Activated T-cell treated with anti-CD3 and anti-CD28 coated beads, Interleukin-2, amount 50 U/mL, for 24 hours (primary cell): ENCODE data around the gene NPPC.
"Not testable (repeated sequence)": the region's sequence is repeated elsewhere in the genome, so short reads cannot be mapped to it uniquely, and the experiment has no call there.

Experiments
- DNase-seq: peaks from one replicate; pipeline ENCODE4 v3.0.0-alpha.2; 2020
- H3K27ac Mint-ChIP-seq: 2 replicates; pipeline ENCODE4 v1.8.0; 2020; ENCODE audit warnings: mild to moderate bottlenecking, mixed read lengths
- H3K27me3 Mint-ChIP-seq: 2 replicates; pipeline ENCODE4 v1.8.0; 2020; ENCODE audit warnings: mixed read lengths
- H3K36me3 Mint-ChIP-seq: 2 replicates; pipeline ENCODE4 v1.8.0; 2020; ENCODE audit warnings: low read depth, mixed read lengths
- H3K4me1 Mint-ChIP-seq: 2 replicates; pipeline ENCODE4 v1.8.0; 2020; ENCODE audit warnings: low read depth, mixed read lengths
- H3K4me3 Mint-ChIP-seq: 2 replicates; pipeline ENCODE4 v1.8.0; 2020; ENCODE audit warnings: mild to moderate bottlenecking, moderate library complexity, mixed read lengths
- H3K9me3 Mint-ChIP-seq: 2 replicates; pipeline ENCODE4 v1.8.0; 2020; ENCODE audit warnings: mixed read lengths

The NPPC gene

GRCh38 chr2:231926180-231926741 lies at the start of gene NPPC:
Gene NPPC, minus strand, starts transcription at chr2:231926396. Its CDS starts 147 bp downstream, at chr2:231926249.
- peak; percentile 84 for DNase-seq
- H3K9me3 Mint-ChIP-seq = no peaks in the 10 kb centered on the region
- peaks cover 11% of the 10 kb centered on the region for H3K4me1 Mint-ChIP-seq
- H3K27me3 Mint-ChIP-seq = peaks cover 65% of the 10 kb centered on the region
- H3K36me3 Mint-ChIP-seq = no peaks in the 10 kb centered on the region
- peak within 1 kb of the TSS; percentile 73 for H3K4me3 Mint-ChIP-seq
- H3K27ac Mint-ChIP-seq = no peak within 1 kb of the TSS

DNA sequence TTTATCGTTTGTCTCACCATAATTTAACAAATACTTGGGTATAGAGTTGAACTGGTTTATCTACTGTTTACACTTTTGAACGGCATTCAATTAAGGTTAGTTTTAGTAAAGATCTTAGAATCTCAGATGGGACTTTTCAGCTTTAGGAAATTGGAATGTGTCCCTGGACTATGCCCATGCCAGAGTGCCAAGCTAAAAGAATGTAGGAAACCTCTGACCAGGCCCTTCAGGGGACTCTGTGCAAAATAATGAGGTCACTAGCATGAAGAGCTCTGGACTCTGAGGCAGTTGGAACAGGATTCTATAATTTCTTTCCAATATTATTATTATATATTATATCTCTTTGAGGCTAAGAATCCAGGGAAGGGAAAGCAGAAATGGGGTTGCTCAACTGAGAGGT lies 48.8 kb upstream of the NPPC start:
- Mint-ChIP-seq H3K27me3 (no peaks in the 10 kb centered on the region), H3K4me3 (no peak overlapping the region), H3K4me1 (peaks cover 12% of the 10 kb centered on the region), H3K36me3 (peaks cover 25% of the 10 kb centered on the region), H3K27ac (no peak overlapping the region), H3K9me3 (no peaks in the 10 kb centered on the region)
- DNase-seq = no peak

GRCh38 chr2:231970461-231970860 lies 44.3 kb upstream of the NPPC start:
- peaks cover 4% of the 10 kb centered on the region for H3K9me3 Mint-ChIP-seq
- H3K27me3 Mint-ChIP-seq = no peaks in the 10 kb centered on the region
- H3K36me3 Mint-ChIP-seq = peaks cover 33% of the 10 kb centered on the region
- H3K4me1 Mint-ChIP-seq = peaks cover 27% of the 10 kb centered on the region
- H3K27ac Mint-ChIP-seq = no peak overlapping the region
- DNase-seq = no peak
- no peak overlapping the region for H3K4me3 Mint-ChIP-seq

GRCh38 chr2:231968820-231969219 lies 42.6 kb upstream of the NPPC start:
- Mint-ChIP-seq H3K4me3 (no peak overlapping the region), H3K27me3 (no peaks in the 10 kb centered on the region), H3K27ac (no peak overlapping the region), H3K36me3 (peaks cover 30% of the 10 kb centered on the region), H3K4me1 (peaks cover 42% of the 10 kb centered on the region), H3K9me3 (peaks cover 4% of the 10 kb centered on the region)
- DNase-seq = no peak

DNA sequence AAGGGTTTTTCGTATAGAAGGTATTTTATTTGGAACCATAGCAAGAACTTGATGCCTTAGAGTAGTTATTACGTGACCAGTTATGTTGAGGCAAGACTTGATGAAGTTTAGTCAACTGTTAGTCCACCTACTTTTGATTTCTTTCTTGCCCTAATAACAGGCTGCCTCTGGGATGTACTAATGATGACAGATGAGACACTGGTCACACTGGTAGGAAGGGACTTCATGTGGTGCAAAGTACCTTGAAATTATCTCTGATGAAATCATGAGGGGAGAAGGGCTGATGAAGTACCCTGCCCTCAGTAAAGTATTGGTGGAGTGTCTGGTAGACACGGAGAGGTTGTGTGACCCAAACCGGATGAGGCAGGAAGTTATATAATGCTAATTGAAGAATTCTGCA lies 40.7 kb upstream of the NPPC start:
- peaks cover 4% of the 10 kb centered on the region for H3K9me3 Mint-ChIP-seq
- H3K4me1 Mint-ChIP-seq = peaks cover 55% of the 10 kb centered on the region
- no peak for DNase-seq
- H3K4me3 Mint-ChIP-seq = no peak overlapping the region
- H3K27ac Mint-ChIP-seq = no peak overlapping the region
- peaks cover 34% of the 10 kb centered on the region for H3K36me3 Mint-ChIP-seq
- H3K27me3 Mint-ChIP-seq = no peaks in the 10 kb centered on the region

- H3K4me3 Mint-ChIP-seq = no peak overlapping the region
- H3K9me3 Mint-ChIP-seq = peaks cover 7% of the 10 kb centered on the region
- H3K4me1 Mint-ChIP-seq = peaks cover 59% of the 10 kb centered on the region
- H3K27ac Mint-ChIP-seq = no peak overlapping the region
- peaks cover 38% of the 10 kb centered on the region for H3K36me3 Mint-ChIP-seq
- DNase-seq = no peak
- H3K27me3 Mint-ChIP-seq = no peaks in the 10 kb centered on the region
These were observed 38.9 kb upstream of the NPPC start for GRCh38 chr2:231965102-231965501.

DNA sequence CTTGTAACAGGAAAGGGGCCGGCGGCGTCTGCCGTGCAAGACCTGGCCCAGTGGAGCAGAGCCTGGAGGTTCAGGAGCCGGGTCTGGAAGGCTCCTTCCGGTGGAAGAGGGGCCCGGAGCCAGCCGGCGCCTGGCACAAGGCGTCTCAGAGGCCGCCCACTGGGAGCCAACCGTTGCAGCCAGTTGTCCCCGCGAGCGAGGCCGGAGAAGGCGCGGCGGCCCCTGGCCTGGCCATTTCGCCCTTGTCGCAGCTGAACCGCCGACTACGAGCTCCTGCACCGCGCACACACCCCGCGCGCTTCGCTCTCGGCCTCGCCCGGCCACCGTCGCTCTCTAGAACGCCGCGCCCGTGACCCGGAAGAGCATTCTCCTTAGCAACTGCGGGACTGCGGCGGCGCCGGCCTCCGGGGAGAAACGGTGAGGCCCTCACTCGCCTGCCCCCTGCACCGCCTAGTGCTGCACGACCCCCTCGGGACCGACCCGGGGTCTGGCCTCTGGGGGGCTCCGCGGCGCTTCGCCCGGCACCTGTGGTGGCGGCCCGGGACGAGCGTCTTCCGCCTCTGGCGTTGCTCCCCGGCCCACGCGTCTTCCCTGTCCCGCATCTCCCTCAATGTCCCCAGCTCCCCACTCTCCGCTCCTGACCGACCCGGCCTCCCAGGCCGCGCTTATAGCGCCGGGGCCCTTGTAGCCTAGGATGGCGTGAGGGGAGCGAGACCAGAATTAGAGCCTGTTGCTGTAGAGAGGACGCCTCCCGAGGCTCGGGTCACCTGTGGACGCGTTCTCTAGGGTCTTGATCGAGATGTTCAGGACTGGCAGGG lies 35.4 kb upstream of the NPPC start, which contains the start of gene DIS3L2:
Gene DIS3L2 (plus strand): TSS at position 365 of the 818 bp plus-strand sequence. CDS start 53,215 bp downstream, outside the sequence.
- Mint-ChIP-seq H3K4me3 (peak within 1 kb of the TSS; percentile 95), H3K9me3 (peaks cover 3% of the 10 kb centered on the region), H3K27me3 (no peaks in the 10 kb centered on the region), H3K36me3 (peaks cover 24% of the 10 kb centered on the region), H3K4me1 (peaks cover 43% of the 10 kb centered on the region), H3K27ac (peak within 1 kb of the TSS; percentile 89)
- peak; percentile 87 for DNase-seq

DNA sequence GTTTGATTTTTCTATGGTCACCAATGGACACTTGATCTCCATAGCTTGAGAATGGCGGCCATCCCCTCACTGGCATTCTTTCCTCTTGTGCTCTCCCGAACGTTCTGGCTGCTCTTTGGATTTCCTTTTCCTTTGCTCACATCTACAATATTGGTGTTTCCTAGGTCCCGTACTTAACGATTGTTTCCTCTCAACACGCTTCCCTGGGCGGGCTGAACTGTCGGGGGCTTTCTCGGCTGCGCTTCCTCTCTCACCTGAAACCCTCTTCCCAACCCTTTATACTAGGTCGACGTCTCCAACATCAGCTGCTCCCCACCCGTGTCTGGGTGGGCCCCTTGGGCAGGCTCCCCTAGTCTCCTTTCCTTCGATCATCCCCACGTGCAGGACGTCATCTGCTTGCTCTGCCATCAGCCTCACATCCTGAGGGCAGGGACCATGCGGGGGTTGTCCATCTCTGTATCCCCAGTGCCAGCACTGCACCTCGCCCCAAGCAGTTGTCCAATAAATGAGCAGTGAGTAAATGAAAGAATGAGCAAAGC lies 34.7 kb upstream of the NPPC start:
- Mint-ChIP-seq H3K4me1 (peaks cover 40% of the 10 kb centered on the region), H3K4me3 (peak overlapping the region; percentile 95), H3K27me3 (peaks cover 5% of the 10 kb centered on the region), H3K36me3 (peaks cover 22% of the 10 kb centered on the region), H3K27ac (peak overlapping the region; percentile 89), H3K9me3 (peaks cover 3% of the 10 kb centered on the region)
- no peak for DNase-seq

DNA sequence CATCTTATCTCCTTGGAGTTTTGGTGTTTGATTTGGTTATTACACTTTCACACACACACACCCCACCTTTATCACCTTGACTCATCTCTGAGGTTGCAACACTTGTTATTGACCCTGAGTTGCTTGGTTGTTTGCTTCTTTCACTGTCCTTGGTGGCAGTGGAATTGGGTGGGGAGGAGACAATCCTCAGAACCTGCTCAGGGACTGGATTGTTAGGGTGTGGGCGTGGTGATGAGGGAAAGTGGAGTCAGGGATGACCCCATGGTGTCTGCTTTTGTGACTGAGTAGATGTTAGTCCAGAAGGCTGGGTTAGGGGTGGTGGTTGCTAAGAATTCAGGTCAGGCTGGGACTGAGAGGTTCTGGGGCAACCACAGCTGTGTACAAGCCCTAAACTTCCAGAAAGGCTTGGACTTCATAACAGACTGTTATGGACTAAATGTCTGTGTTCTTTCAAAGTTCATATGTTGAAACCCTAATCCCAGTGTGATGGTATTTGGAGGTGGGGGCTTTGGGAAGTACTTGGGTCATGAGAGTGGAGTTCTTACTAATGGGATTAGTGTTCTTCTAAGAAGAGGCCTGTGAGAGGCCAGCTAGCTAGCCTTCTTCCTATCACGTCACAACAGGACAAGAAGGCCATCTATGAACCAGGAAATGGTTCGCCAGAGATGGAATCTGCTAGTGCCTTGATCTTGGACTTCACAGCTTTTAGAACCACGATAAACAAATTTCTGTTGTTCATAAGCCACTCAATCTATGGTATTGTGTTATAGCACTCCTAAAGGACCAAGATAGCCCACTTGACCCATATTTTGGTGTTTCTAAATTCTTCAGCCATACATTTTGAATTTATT lies 31.9 kb upstream of the NPPC start:
- H3K4me3 Mint-ChIP-seq = no peak overlapping the region
- peaks cover 13% of the 10 kb centered on the region for H3K36me3 Mint-ChIP-seq
- peaks cover 3% of the 10 kb centered on the region for H3K9me3 Mint-ChIP-seq
- H3K27ac Mint-ChIP-seq = no peak overlapping the region
- peaks cover 11% of the 10 kb centered on the region for H3K27me3 Mint-ChIP-seq
- no peak for DNase-seq
- peaks cover 16% of the 10 kb centered on the region for H3K4me1 Mint-ChIP-seq

- peaks cover 17% of the 10 kb centered on the region for H3K27me3 Mint-ChIP-seq
- no peak for DNase-seq
- H3K4me3 Mint-ChIP-seq = no peak overlapping the region
- no peak overlapping the region for H3K27ac Mint-ChIP-seq
- peaks cover 2% of the 10 kb centered on the region for H3K9me3 Mint-ChIP-seq
- peaks cover 2% of the 10 kb centered on the region for H3K36me3 Mint-ChIP-seq
- H3K4me1 Mint-ChIP-seq = peaks cover 5% of the 10 kb centered on the region
These were observed 29.7 kb upstream of the NPPC start for GRCh38 chr2:231955758-231956472.

- no peak overlapping the region for H3K4me3 Mint-ChIP-seq
- no peak overlapping the region for H3K27ac Mint-ChIP-seq
- H3K9me3 Mint-ChIP-seq = no peaks in the 10 kb centered on the region
- H3K27me3 Mint-ChIP-seq = peaks cover 23% of the 10 kb centered on the region
- no peak for DNase-seq
- H3K4me1 Mint-ChIP-seq = no peaks in the 10 kb centered on the region
- H3K36me3 Mint-ChIP-seq = no peaks in the 10 kb centered on the region
These were observed 25.3 kb upstream of the NPPC start for GRCh38 chr2:231951452-231952035.

DNA sequence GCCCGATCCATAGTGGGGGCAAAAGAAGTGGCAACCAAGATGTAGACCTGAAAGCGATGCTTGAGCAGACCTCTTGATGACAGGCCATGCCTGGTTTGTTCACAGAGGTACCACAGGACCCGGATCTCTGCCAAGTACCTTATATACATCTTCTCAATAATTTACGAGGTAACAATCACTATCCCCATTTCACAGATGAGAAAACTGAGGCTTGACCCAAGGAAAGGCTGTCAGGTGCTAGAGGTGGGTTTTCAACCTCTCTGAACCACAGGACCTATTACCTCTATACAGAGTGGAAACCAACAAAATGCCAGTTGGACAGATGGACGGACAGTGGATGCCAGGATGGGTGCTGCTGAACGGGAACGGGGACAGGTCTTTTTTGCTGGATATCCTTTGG lies 21.5 kb upstream of the NPPC start:
- no peaks in the 10 kb centered on the region for H3K4me1 Mint-ChIP-seq
- DNase-seq = no peak
- no peak overlapping the region for H3K4me3 Mint-ChIP-seq
- H3K27me3 Mint-ChIP-seq = peaks cover 12% of the 10 kb centered on the region
- no peak overlapping the region for H3K27ac Mint-ChIP-seq
- no peaks in the 10 kb centered on the region for H3K9me3 Mint-ChIP-seq
- no peaks in the 10 kb centered on the region for H3K36me3 Mint-ChIP-seq

DNA sequence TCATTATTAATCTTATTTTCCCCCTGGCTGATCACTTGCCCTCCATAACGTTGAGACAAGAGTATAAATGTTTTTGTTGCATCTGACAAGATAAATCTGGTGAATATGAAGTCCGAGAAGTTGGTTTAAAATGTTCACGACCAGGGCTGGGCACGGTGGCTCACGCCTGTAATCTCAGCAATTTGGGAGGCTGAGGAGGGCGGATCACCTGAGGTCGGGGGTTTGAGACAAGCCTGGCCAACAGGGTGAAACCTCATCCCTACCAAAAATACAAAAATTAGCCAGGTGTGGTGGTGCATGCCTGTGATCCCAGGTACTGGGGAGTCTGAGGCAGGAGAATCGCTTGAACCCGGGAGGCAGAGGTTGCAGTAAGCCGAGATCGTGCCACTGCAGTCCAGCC lies 20.9 kb upstream of the NPPC start:
- not testable (repeated sequence) for H3K27ac Mint-ChIP-seq, DNase-seq, H3K4me1 Mint-ChIP-seq, H3K36me3 Mint-ChIP-seq, H3K9me3 Mint-ChIP-seq, H3K4me3 Mint-ChIP-seq
- peaks cover 12% of the 10 kb centered on the region for H3K27me3 Mint-ChIP-seq
